Endometrium (tissue), 2 donors: ENCODE results near the gene METTL22.

ENCODE experiments used
- FAIRE-seq: peaks from 2 replicates; lab custom pipeline; 2012; peaks lifted over from hg19 to GRCh38; lab: Jason Lieb, UNC
- donor health status: control.
- donor health status: control.

Gene METTL22

GRCh38 chr16:8668113-8668512 lies 46.6 kb downstream of the METTL22 start:
- FAIRE-seq, result no peak

DNA sequence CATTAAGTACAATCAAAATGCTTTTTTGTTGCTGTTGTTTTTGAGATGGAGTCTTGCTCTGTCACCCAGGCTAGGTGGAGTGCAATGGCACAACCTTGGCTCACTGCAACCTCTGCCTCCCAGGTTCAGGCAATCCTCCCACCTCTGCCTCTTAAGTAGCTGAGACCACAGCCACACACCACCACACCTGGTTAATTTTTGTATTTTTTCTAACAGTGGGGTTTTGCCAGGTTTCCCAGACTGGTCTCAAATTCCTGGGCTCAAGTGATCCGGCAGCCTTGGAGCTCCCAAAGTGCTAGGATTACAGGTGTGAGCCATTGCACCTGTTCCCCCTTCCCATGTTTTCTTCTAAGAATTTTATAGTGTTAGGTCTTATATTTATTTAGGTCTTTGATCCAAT lies 48.0 kb downstream of the METTL22 start:
- no peak for FAIRE-seq

- no peak for FAIRE-seq
Measured at GRCh38 chr16:8670014-8670560, 48.6 kb downstream of the METTL22 start.

- no peak for FAIRE-seq
Measured at GRCh38 chr16:8673611-8674412, 52.3 kb downstream of the METTL22 start.

- no peak for FAIRE-seq
Measured at GRCh38 chr16:8674413-8675022, 53.0 kb downstream of the METTL22 start, which contains the start of gene ABAT. Gene ABAT, plus strand, starts transcription at chr16:8674617. Its CDS starts 61,123 bp downstream, at chr16:8735740.

- FAIRE-seq, result no peak
Measured at GRCh38 chr16:8675183-8676159, 54.0 kb downstream of the METTL22 start.

DNA sequence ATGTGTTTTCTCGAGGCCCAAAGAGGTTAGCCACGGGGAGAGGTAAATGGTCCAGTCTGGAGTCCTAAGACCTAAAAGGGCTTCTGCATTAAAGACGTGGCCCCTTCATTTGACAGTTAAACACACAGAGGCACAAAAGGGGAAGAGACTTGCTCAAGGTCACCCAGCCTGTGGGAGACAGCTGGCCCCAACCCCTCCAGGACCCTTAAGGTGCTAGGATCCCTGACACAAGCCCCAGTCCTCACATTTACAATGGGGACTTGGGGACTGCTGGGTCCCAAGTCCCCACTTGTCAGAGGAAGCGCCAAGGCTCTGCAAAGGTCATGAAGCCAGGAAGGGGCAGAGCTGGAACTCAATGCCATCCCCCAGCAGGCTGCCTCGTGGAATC lies 54.7 kb downstream of the METTL22 start:
- no peak for FAIRE-seq

- no peak for FAIRE-seq
Measured at GRCh38 chr16:8676737-8677375, 55.4 kb downstream of the METTL22 start.

- no peak for FAIRE-seq
Measured at GRCh38 chr16:8677481-8677880, 56.0 kb downstream of the METTL22 start.

GRCh38 chr16:8678068-8678927 lies 56.8 kb downstream of the METTL22 start:
- no peak for FAIRE-seq

DNA sequence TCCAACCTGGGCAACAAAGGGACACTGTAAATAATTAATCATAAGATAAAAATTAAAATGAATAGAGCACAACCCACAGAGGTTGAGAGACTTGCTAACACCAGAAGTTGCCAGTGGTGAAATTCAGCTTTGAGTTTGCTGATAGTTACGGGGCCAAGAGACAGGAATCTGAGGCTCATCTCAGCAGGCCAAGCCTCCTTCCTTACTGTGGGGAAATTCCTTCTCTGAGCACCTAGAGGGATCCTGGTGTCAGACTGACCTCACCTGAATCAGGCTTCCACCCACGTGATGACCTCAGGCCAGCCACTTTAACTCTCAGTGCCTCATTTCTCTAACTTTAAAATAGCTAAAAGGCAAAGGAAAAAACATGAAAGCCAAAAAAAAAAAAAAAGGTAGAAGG lies 57.7 kb downstream of the METTL22 start:
- FAIRE-seq, result no peak

GRCh38 chr16:8682551-8683259 lies 61.2 kb downstream of the METTL22 start:
- no peak for FAIRE-seq

GRCh38 chr16:8683640-8684039 lies 62.1 kb downstream of the METTL22 start:
- FAIRE-seq, result no peak

GRCh38 chr16:8685617-8686016 lies 64.1 kb downstream of the METTL22 start:
- FAIRE-seq, result no peak

DNA sequence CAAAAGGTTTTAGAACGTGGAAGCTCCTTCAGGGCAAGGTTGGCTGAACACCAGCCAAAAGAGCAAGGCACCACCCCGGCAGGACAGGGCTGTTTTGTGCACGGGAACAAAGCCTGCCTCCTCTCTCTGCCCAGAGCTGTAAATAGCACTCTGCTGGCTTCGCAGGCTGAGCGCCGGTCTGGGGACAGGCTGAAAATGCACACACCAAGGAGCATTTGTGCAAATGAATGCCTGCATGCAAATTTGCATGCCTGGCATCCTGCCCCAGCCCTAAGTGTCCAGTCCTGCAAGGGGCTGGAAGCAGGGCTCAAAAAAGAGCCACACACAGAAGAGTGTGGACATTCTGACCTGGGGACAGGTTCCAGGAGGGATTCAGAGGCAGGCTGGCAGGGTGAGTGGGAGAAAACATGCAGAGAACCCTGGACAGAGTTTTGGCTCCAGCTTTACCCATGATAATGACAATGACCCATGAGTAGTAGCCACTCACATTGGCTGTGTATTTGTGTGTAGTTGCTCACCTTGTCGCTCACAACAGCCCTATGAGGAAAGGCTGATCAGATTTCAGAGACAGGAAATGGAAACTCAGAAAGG lies 64.6 kb downstream of the METTL22 start:
- FAIRE-seq, result no peak

- FAIRE-seq, result no peak
Measured at GRCh38 chr16:8686879-8687278, 65.4 kb downstream of the METTL22 start.

DNA sequence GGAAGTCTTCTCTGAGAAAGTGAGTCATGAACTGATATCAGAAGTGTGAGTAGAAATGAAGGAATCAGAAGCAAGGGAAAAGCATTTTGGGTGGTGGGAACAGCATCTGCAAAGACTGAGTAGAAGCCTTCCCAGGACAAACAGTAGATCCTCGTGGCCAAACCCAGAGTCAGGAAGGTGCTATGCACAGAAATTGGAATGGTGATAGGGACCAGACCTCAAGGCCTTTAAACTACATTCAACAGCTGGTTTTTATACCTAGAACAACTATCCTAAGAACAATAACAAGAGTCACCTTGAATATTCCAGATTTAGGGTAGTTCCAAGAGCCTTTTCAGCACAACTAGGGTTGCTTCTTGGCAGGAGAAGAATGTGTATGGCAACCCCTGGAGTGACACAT lies 68.2 kb downstream of the METTL22 start:
- FAIRE-seq, result no peak

DNA sequence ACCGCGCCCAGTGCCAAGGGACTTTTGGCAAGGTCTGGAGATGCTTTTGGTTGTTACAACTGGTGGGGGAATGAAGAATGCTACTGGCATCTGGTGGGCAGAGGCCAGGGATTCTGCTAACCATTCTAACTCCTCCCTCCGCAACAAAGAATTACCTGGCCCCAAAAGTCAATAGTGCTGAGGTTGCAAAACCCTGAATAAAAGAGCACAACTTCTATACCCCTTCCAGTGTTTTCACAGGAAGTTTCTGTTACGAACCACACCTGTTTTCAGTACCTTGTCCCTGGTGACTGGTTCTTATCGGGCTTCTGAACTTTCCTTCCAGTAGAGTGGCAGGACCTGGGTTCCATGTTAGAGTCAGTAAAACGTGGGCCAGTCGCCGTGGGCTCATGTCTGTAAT lies 70.2 kb downstream of the METTL22 start:
- no peak for FAIRE-seq
